Measurements from ENCODE around the gene ARL6IP5. TPM values are rescaled to one million over a fixed set of nuclear protein-coding genes. Genes with fewer than 3 reads are reported as not detected.

The ARL6IP5 gene
- total RNA-seq, 2 experiments from 2014 or later, result 147 to 150 TPM

- POLR2A ChIA-PET, result interaction anchor here (0.7 kb wide), 1 partner anchor 34 kb away, joined by 4 read pairs; no protein-coding TSS in a partner anchor
- Mint-ChIP-seq H3K27me3 (peaks cover 4% of the 10 kb centered on the region), H3K36me3 (no peaks in the 10 kb centered on the region), H3K27ac (no peak overlapping the region), H3K4me3 (no peak overlapping the region), H3K4me1 (no peaks in the 10 kb centered on the region), H3K9me3 (no peaks in the 10 kb centered on the region)
- ATAC-seq (ENCODE audit: low read depth) (no peak), DNase-seq (no peak)
These were observed 42.3 kb downstream of the ARL6IP5 start for GRCh38 chr3:69126999-69127398.

DNA sequence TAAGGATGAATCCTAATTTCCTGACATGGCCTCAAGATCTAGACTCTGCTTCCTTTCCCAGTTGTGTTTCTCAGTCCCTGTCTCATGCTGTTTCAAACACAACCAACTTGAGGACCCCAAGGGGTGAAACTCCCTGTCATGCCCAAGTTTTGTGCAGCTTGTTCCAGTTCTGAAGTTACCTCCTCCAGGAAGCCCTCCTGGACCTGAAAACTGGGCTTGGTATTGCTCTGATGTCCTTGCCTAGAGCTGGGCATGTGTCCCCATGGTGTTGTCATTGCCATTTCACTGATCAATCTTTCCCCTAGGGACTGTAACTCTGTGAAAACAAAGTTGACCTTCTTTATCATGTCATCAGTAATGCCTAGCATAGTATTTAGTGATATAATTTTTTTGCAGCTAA, 43.8 kb downstream of the ARL6IP5 start:
- Mint-ChIP-seq H3K27ac (no peak overlapping the region), H3K4me1 (no peaks in the 10 kb centered on the region), H3K4me3 (no peak overlapping the region), H3K36me3 (no peaks in the 10 kb centered on the region), H3K27me3 (peaks cover 5% of the 10 kb centered on the region), H3K9me3 (no peaks in the 10 kb centered on the region)
- DNase-seq, result no peak
- no peak for ATAC-seq (ENCODE audit: low read depth)
- POLR2A ChIA-PET, result no interaction called here

- Mint-ChIP-seq H3K9me3 (no peaks in the 10 kb centered on the region), H3K36me3 (no peaks in the 10 kb centered on the region), H3K27me3 (peaks cover 5% of the 10 kb centered on the region), H3K4me3 (no peak overlapping the region), H3K27ac (no peak overlapping the region), H3K4me1 (no peaks in the 10 kb centered on the region)
- POLR2A ChIA-PET, result no interaction called here
- ATAC-seq (ENCODE audit: low read depth) (no peak), DNase-seq (no peak)
These were observed 44.8 kb downstream of the ARL6IP5 start for GRCh38 chr3:69129531-69129930.

DNA sequence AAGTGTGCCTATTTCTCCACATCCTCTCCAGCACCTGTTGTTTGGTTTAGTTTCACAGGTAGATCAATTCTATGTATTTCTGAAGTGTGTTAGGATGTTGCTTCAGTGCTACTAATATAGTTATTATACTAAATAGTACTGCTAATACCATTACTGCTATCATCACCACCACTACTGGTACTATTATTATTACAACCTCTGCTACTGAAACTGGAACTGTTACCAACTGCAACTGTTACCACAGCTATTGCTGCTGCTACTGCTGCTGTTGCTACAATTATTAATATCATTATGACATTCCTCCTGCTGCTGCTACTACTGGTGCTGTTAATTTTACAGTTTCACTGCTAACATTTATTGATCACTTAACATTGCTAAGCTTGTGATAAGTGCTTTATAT, 46.0 kb downstream of the ARL6IP5 start:
- no peak for ATAC-seq (ENCODE audit: low read depth)
- POLR2A ChIA-PET, result no interaction called here
- no peak overlapping the region for H3K27ac Mint-ChIP-seq
- H3K9me3 Mint-ChIP-seq, result no peaks in the 10 kb centered on the region
- H3K27me3 Mint-ChIP-seq, result peaks cover 5% of the 10 kb centered on the region
- no peak overlapping the region for H3K4me3 Mint-ChIP-seq
- H3K4me1 Mint-ChIP-seq, result no peaks in the 10 kb centered on the region
- H3K36me3 Mint-ChIP-seq, result no peaks in the 10 kb centered on the region
- no peak for DNase-seq

DNA sequence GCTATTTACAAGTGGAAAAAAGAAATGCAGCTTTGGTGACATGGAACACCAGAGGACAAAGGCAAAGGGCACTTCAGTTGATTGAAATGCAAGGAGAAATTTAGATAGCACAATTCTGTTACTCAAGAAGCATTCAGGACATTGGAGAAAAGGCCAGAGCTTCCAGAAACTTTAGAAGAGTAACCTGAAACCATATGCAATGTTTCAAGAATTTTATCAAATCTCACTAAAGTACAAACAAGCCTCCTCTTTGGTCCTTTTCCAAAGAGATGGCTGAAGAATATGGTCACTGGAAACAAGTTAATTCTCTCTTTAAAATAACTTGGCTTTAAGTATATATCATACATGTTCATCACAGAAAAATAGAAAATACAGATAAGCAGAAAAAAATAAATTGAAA, 52.3 kb downstream of the ARL6IP5 start:
- Mint-ChIP-seq H3K27ac (no peak overlapping the region), H3K9me3 (no peaks in the 10 kb centered on the region), H3K4me1 (no peaks in the 10 kb centered on the region), H3K4me3 (no peak overlapping the region), H3K27me3 (peaks cover 22% of the 10 kb centered on the region), H3K36me3 (no peaks in the 10 kb centered on the region)
- POLR2A ChIA-PET, result no interaction called here
- no peak for ATAC-seq (ENCODE audit: low read depth)
- DNase-seq, result no peak

DNA sequence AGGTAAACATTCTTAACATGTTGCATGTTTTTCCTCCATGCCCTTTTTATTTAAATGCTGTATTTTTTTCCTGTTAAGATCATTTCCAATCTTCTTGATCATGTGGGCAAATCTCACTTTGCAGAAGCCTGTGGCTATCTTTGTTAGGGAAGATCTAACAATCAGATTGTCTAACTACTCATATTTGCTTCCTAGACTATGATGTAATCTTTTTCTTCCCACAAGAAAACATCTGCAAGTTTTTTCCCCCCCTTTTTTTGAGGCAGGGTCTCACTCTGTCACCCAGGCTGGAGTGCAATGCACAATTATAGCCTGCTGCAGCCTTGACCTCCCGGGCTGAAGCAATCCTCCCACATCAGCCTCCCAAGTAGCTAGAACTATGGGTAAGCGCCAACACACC, 52.7 kb downstream of the ARL6IP5 start:
- Mint-ChIP-seq H3K4me1 (no peaks in the 10 kb centered on the region), H3K36me3 (no peaks in the 10 kb centered on the region), H3K27ac (no peak overlapping the region), H3K4me3 (no peak overlapping the region), H3K9me3 (no peaks in the 10 kb centered on the region), H3K27me3 (peaks cover 24% of the 10 kb centered on the region)
- ATAC-seq (ENCODE audit: low read depth) (no peak), DNase-seq (no peak)
- POLR2A ChIA-PET, result no interaction called here

DNA sequence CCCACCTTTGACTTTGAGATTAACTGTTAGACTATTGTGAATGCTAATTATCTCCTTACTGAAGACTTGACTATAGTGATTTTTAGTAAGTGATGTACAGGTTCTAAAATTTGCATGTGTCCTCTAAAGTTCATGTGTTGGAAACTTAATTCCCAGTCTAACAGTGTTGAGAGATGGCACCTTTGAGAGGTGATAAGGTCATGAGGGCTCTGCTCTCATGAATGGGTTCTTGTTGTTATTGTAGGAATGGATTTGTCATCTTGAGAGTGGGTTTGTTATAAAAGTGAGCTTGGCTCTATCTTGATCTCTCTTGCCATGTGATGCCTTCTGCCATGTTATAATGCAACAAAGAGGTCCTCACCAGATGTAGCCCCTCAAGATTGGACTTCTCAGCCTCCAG, 56.6 kb downstream of the ARL6IP5 start:
- no peak overlapping the region for H3K4me3 Mint-ChIP-seq
- DNase-seq, result no peak
- H3K36me3 Mint-ChIP-seq, result no peaks in the 10 kb centered on the region
- H3K4me1 Mint-ChIP-seq, result no peaks in the 10 kb centered on the region
- POLR2A ChIA-PET, result no interaction called here
- peaks cover 27% of the 10 kb centered on the region for H3K27me3 Mint-ChIP-seq
- no peaks in the 10 kb centered on the region for H3K9me3 Mint-ChIP-seq
- H3K27ac Mint-ChIP-seq, result no peak overlapping the region
- no peak for ATAC-seq (ENCODE audit: low read depth)

DNA sequence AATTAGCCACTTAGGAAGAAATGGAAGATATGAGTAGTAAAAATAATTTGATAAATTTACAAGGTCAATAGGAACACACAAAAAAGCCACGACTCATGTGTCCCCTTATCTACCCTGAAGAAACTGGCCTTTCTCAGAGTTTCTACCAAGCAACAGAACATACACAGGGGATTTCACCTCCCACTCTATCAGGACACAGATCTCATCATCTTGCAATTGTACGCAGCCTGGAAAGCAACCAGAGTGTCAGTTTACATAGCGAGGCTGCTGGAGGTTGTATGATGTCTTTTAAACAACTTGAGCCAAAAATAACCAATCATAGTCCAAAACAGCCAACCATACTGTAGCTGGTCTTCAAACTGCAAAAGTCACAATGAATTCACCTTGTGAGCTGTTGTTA, 57.4 kb downstream of the ARL6IP5 start:
- POLR2A ChIA-PET, result no interaction called here
- Mint-ChIP-seq H3K27me3 (peaks cover 24% of the 10 kb centered on the region), H3K4me1 (no peaks in the 10 kb centered on the region), H3K36me3 (no peaks in the 10 kb centered on the region), H3K9me3 (no peaks in the 10 kb centered on the region), H3K27ac (no peak overlapping the region), H3K4me3 (no peak overlapping the region)
- ATAC-seq (ENCODE audit: low read depth), result no peak
- DNase-seq, result no peak

DNA sequence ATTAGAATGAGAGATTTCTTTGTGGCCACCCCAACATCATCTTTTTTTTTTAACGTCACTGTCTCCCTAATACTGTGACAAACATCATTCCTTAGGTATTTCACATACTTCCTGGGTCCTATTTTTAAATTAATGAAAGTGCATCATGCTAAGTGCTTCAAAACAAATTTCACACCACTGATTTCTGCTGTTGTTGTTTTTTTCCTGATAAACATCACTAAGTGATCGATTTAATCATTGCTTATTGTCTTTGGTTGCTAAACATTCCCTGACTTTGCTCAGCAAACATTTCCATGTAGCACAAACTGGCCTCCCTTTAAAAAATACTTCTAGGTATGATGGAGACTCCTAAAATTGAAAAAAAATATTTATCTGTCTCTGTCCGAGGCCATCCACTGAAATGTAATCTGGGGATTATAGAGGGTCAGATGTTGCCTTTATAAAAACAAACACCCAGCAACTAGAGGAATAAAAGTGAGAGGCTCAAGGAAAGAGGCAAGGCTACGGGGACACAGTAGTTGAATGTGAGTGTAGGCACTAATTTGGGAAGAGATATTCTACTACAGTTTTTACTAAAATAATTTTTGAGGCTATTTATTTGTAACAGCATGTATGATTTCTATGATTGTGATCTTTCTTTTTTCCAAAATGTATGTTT, 58.2 kb downstream of the ARL6IP5 start:
- Mint-ChIP-seq H3K9me3 (no peaks in the 10 kb centered on the region), H3K4me1 (no peaks in the 10 kb centered on the region), H3K27me3 (peaks cover 19% of the 10 kb centered on the region), H3K4me3 (no peak overlapping the region), H3K36me3 (no peaks in the 10 kb centered on the region), H3K27ac (no peak overlapping the region)
- DNase-seq (no peak), ATAC-seq (ENCODE audit: low read depth) (no peak)
- POLR2A ChIA-PET, result no interaction called here

DNA sequence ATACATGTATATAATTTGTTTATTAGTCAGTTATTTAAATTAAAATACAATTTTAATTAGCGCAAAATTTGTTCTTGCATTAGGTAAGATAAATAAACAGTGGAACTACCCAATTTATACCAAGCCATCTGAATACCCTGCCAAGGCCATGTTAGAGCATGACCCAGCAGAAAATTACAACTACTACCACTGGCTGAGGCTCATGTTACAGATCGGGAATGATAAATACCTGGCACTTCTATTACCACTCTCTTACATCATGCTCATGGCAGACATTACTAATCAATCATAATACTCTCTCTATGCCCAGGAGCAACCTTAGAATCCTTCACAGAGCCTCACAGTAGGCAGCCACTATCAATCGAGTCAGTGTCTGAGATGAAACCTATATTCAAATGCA, 58.9 kb downstream of the ARL6IP5 start:
- Mint-ChIP-seq H3K4me1 (no peaks in the 10 kb centered on the region), H3K9me3 (no peaks in the 10 kb centered on the region), H3K36me3 (no peaks in the 10 kb centered on the region), H3K27me3 (peaks cover 21% of the 10 kb centered on the region), H3K4me3 (no peak overlapping the region), H3K27ac (no peak overlapping the region)
- POLR2A ChIA-PET, result no interaction called here
- no peak for ATAC-seq (ENCODE audit: low read depth)
- no peak for DNase-seq

- POLR2A ChIA-PET, result no interaction called here
- DNase-seq, result no peak
- no peak overlapping the region for H3K27ac Mint-ChIP-seq
- H3K4me1 Mint-ChIP-seq, result no peaks in the 10 kb centered on the region
- H3K27me3 Mint-ChIP-seq, result peaks cover 15% of the 10 kb centered on the region
- ATAC-seq (ENCODE audit: low read depth), result no peak
- H3K36me3 Mint-ChIP-seq, result no peaks in the 10 kb centered on the region
- no peaks in the 10 kb centered on the region for H3K9me3 Mint-ChIP-seq
- H3K4me3 Mint-ChIP-seq, result no peak overlapping the region
These were observed 60.0 kb downstream of the ARL6IP5 start for GRCh38 chr3:69144631-69145245.

- no peaks in the 10 kb centered on the region for H3K4me1 Mint-ChIP-seq
- no peak overlapping the region for H3K4me3 Mint-ChIP-seq
- POLR2A ChIA-PET, result no interaction called here
- H3K27ac Mint-ChIP-seq, result no peak overlapping the region
- ATAC-seq (ENCODE audit: low read depth) (no peak), DNase-seq (no peak)
- H3K36me3 Mint-ChIP-seq, result no peaks in the 10 kb centered on the region
- no peaks in the 10 kb centered on the region for H3K9me3 Mint-ChIP-seq
- H3K27me3 Mint-ChIP-seq, result peaks cover 9% of the 10 kb centered on the region
These were observed 61.0 kb downstream of the ARL6IP5 start for GRCh38 chr3:69145688-69146087.

DNA sequence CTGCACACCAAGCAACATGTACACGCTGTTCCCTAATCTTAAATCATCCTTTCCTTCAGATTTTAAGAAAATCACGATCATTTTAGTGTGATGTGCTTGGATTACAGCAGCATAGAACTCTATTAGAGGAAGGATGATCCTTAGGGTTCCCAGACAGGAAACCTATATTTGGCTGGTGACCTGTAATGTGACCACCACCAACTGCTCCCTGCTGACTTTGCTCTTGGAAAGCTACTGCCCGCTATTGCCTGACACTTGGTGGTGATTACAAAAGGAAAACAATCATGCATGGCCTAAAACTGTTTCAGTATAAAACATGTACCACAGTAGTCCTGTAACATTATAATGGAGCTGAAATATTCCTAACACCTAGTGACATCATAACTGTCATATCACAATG, 64.8 kb downstream of the ARL6IP5 start:
- ATAC-seq (ENCODE audit: low read depth) (no peak), DNase-seq (no peak)
- no peaks in the 10 kb centered on the region for H3K4me1 Mint-ChIP-seq
- no peak overlapping the region for H3K4me3 Mint-ChIP-seq
- no peak overlapping the region for H3K27ac Mint-ChIP-seq
- POLR2A ChIA-PET, result no interaction called here
- H3K36me3 Mint-ChIP-seq, result no peaks in the 10 kb centered on the region
- H3K27me3 Mint-ChIP-seq, result peaks cover 11% of the 10 kb centered on the region
- no peaks in the 10 kb centered on the region for H3K9me3 Mint-ChIP-seq
